Cardiac fibroblast (primary cell): ENCODE results near the gene ADGB.

Experiments used
- DNase-seq, 2 donors: peaks; one replicate each; pipeline versions ENCODE4 v3.0.0 to v3.0.0-alpha.2; 2010; ENCODE audit warnings: low read depth in 2 of 2
- H3K4me3 ChIP-seq, 2 donors: replicated peaks in 1 of 2; 1 replicate in 1 of 2; 2 replicates in 1 of 2; pipeline ENCODE4 v1.5.1; 2011; ENCODE audit warnings: low read depth in 2 of 2, low read length in 2 of 2, mild to moderate bottlenecking in 2 of 2, moderate library complexity in 1 of 2
- TF ChIP-seq, protein P1 (sequence below): IDR thresholded peaks from one replicate; pipeline ENCODE4 v1.5.1; 2011; ENCODE audit warnings: low read depth, mild to moderate bottlenecking, low read length, inconsistent platforms

Gene ADGB

DNA sequence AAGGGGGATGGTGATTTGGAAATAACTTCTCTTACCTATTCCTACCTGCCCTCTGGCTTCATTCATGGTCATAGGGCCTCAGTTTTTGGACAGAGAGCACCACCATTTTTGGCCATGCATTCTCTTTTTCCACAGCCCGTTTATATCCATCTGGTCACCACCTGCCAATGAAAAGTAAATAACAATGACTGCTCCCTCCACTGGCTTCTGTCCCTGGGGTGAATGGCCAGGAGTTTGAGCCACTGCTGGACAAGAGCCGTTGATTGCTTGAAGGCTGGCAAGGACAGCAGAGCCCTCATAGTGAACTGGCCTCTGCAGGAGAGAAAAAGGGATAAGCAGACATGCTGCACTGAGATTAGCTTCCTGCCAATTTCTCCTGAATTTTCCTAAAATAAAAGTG, 261.8 kb downstream of the ADGB start:
- no peak for DNase-seq
- no peak overlapping the region for H3K4me3 ChIP-seq
- TF ChIP-seq, protein P1, sequence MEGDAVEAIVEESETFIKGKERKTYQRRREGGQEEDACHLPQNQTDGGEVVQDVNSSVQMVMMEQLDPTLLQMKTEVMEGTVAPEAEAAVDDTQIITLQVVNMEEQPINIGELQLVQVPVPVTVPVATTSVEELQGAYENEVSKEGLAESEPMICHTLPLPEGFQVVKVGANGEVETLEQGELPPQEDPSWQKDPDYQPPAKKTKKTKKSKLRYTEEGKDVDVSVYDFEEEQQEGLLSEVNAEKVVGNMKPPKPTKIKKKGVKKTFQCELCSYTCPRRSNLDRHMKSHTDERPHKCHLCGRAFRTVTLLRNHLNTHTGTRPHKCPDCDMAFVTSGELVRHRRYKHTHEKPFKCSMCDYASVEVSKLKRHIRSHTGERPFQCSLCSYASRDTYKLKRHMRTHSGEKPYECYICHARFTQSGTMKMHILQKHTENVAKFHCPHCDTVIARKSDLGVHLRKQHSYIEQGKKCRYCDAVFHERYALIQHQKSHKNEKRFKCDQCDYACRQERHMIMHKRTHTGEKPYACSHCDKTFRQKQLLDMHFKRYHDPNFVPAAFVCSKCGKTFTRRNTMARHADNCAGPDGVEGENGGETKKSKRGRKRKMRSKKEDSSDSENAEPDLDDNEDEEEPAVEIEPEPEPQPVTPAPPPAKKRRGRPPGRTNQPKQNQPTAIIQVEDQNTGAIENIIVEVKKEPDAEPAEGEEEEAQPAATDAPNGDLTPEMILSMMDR = no peak

DNA sequence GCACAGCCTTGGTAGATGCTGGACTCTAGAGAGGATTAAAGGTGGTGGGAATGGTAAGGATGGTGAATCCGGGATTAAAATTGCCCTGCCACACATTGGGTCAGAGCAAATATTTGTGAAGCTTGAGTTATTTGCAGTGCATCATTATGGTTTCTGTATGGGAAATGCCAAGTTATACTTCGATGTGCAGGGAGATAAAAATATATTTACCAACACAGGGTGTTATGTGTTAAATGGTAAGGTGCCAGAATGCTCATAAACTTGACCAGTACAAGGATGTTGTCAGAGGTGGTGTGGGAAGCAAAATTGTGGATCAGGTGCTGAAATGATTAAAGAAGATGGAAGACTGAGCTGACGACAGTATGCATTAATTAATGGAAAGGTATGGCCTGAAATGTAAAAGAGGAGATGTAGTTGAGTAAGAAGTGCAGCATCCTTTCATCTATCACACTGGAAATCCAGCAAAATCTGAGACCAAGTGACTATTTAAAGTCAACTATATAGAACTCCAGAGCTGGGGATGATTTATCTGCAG, 262.3 kb downstream of the ADGB start:
- H3K4me3 ChIP-seq = no peak overlapping the region
- TF ChIP-seq, protein P1 = no peak
- no peak for DNase-seq

GRCh38 chr6:146861716-146862115, 262.9 kb downstream of the ADGB start:
- no peak overlapping the region for H3K4me3 ChIP-seq
- no peak for DNase-seq
- TF ChIP-seq, protein P1 = no peak

- TF ChIP-seq, protein P1 = no peak
- no peak for DNase-seq
- no peak overlapping the region for H3K4me3 ChIP-seq
These were observed 263.7 kb downstream of the ADGB start for GRCh38 chr6:146862508-146862919.

- DNase-seq = no peak
- TF ChIP-seq, protein P1 = no peak
- H3K4me3 ChIP-seq = no peak overlapping the region
These were observed 265.5 kb downstream of the ADGB start for GRCh38 chr6:146864300-146864699.

DNA sequence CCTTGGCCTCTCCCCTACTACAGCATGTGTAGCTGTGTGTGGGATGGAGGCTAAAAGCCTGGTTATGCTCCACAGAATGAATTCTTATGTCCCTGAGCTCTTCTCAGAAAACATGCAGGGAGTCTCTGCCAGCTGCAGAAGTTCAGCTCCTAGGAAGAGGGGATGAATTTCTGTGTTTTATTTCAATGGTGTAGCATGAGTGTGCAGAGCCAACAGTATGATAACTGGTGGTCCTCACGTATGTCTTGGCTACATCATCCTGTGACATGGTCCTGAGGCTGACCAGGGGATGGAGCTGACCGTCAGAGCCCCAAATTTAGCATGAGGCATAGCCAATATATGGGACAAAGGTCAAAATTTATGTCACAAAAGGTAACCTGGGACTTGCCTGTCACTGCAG, 266.1 kb downstream of the ADGB start:
- DNase-seq = no peak
- H3K4me3 ChIP-seq = no peak overlapping the region
- TF ChIP-seq, protein P1 = no peak
